Renal cortex interstitium (tissue), 11 donors: Measurements from ENCODE around the gene NEUROD2. TPM values are rescaled to one million over a fixed set of nuclear protein-coding genes. Genes with fewer than 3 reads are reported as not detected.

Experiments used
- DNase-seq, 11 donors: peaks; one replicate each; pipeline ENCODE4 v3.0.0-alpha.2; 2013; ENCODE audit warnings: low read depth in 9 of 11, low spot score in 4 of 11; ENCODE audit errors: extremely low read depth in 1 of 11
- polyA plus RNA-seq, 3 donors: library from polyadenylated mRNA; unstranded; fragments of 120-200 nt; gene quantifications; one replicate each; pipeline ENCODE4 v1.2.1, GENCODE V29; 2013; ENCODE audit not compliant: insufficient read length in 3 of 3

The NEUROD2 gene
- polyA plus RNA-seq, 3 donors: 0.03 to 0.09 (median 0.05) TPM

DNA sequence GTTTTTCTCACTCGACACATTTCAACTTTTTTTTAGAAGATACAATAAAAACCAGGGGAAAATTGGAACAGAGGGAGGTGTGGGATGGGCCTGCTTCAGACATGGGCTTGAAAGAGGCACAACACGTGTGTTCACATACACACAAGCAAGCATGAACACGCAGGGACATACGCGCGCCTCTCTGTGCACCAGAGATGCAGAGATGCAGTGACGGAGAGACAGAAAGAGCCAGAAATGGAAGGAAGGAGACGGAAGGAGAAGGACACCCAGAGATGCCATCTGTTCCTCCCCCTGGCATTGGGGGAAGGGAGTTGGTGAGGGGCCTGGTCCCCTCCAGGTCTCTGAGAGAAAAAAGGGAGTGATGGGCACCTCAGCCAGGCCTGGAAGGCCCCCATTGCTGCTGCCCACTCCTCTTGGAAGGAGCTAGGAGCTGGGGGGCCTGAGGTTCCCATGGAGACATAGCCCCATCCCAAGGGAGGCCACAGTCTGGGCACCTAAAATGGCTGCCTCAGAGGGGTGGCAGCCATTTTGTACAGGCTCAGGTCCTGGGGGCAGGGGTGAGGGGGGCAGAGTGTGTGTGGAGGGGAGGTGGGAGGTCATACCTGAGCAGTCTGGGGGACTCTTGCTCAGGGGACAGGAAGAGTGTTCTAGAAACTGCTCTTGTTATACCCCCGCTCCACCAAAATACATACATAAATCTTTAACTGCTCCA lies 3.8 kb upstream of the NEUROD2 start:
- no peak for DNase-seq

GRCh38 chr17:39609416-39610025 lies 1.8 kb upstream of the NEUROD2 start:
- DNase-seq: no peak

DNA sequence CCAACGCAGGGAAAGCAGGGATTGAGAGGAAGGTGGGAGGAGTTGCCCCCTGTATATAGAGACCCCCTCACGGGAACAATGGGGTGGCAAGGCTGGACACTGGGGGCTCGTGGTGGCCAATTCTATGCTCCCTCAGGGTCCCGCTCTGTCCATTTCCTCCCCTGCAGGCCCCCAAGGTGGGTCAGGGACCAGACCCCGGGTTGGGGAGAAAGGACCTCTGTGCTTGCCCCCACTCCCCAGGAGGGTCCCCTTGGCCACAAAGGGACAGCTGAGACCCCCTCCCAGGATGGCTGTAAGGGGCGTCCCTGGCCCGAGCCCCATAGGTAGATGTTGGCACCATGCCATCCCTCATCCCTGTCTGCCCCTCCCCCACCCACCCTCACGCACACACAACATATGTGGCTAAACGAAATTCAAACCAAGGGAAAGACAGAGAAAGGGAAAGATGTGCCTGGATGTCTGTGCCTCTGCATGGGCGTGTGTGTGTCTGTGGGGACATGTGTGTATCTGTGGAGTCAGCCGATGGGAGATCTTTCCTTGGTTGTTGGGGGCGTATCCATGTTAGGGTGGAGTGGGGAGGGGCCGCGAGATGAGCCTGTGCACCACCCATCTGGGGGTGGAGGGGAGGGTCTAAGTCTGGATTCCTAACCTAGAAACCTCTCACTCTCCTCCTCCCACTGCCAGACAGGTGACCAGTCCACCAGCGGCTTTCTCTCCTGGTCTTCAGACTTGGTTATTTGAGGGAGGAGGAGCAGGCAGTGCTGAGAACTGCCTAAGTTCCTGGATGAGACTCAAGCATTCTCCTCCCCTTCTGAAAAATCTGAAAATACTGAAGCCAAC lies 642 bp upstream of the NEUROD2 start:
- DNase-seq: no peak

DNA sequence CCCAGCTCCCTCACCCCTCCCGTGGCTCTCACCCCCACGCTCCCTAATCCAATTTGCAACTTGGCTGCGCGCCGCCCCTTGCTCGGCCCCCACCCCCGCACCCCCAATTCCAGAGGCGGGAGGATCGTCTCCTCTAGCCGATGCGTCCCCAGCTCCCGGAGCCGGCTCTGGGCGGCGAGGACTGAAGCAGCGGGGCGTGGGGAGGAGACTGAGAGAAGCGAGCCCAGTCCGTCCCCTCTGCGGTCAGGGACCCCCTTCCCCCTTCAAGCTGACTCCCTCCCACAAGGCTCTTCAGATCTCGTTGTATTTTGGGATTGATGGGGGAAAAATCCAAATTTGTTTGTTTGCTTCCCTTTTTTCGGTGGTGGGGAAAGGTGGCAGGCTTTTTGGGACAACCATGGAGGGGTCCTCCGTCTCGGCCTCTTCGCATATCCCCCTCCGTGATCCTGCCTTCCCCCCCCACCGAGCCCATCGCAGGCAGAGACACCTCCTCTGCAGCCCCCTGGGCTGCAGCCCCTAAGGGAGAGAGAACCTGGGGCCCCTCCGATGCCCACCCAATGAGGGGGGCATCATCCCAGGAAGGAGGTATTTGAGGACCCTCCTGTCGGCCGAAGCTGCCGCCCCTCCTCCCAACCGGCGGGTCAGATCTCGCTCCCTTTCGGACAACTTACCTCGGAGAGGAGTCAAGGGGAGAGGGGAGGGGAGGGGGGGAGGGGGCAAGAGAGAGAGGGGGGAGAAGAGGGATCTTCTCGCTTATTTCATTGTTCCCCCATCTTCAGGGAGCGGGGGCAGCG lies 466 bp downstream of the NEUROD2 start:
- DNase-seq: no peak

GRCh38 chr17:39606434-39607056 lies 1.2 kb downstream of the NEUROD2 start:
- no peak for DNase-seq

DNA sequence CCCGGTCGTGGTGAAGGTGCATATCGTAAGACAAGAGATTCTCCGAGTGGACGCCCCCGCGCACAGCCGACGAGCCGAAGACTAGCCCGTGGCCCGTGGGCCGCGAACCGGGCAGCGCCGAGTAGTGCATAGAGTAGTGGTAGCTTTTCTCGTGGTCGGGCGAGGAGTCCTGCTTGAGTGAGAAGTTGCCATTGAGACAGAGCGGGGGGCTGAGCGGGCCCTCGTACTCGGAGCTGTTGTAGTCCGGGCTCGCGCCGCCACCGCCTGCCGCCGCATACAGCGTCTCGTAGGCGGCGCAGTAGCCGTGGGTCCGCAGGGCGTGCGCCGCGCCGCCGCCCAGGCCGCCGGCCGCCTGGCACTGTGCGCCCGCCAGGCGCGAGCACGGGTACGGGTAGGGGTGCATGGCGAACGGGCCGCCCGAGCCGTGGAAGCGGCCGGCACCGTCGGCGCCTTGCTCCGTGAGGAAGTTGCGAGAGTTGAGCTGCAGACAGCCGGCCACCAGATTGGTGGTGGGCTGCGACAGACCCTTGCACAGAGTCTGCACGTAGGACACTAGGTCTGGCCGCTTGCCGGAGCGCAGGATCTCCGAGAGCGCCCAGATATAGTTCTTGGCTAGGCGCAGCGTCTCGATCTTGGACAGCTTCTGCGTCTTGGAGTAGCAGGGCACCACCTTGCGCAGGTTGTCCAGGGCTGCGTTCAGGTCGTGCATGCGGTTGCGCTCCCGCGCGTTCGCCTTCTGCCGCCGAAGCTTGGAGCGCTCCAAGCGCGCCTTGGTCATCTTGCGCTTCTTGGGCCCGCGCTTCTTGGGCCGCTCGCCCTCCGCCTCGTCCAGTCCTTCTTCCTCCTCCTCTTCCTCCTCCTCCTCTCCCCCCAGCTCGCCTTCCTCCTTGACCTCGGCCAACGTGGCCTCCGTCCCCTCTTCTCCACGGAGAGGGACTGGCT lies 2.0 kb downstream of the NEUROD2 start:
- DNase-seq: no peak

GRCh38 chr17:39604911-39605491 lies 2.7 kb downstream of the NEUROD2 start:
- no peak for DNase-seq

DNA sequence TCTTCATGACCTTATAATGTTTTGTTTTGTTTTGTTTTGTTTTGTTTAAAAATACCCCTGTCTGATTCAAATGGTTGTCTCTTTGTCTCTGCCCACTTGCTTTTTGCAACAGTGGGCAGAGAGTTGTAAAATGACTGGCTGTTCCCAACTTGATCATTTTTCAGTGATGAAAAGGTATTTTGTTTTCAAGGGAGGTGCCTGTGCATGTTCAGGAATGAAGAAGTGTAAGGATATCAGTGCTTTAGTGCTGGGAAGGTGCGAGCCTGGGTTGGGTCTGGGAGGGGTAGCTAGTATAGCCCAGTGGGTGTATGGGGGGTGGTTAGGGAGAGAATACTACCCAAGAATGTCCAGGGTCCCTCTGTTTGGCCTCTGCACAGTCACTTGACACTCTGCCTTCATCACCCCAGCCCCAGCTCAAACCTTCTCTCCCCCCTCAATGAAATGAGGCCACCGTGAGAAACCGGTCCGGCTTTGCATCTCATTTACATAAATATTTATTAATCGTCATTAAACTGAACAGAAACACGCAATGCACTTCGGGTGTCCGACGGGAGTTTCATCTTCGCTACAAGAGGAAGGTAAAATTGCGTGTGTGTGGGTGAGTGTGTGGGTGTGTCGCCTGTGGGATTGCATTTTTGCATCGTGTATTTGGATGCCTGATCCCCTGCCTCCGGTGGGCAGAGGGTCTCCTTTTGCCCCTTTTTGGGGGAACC lies 4.3 kb downstream of the NEUROD2 start:
- no peak for DNase-seq

DNA sequence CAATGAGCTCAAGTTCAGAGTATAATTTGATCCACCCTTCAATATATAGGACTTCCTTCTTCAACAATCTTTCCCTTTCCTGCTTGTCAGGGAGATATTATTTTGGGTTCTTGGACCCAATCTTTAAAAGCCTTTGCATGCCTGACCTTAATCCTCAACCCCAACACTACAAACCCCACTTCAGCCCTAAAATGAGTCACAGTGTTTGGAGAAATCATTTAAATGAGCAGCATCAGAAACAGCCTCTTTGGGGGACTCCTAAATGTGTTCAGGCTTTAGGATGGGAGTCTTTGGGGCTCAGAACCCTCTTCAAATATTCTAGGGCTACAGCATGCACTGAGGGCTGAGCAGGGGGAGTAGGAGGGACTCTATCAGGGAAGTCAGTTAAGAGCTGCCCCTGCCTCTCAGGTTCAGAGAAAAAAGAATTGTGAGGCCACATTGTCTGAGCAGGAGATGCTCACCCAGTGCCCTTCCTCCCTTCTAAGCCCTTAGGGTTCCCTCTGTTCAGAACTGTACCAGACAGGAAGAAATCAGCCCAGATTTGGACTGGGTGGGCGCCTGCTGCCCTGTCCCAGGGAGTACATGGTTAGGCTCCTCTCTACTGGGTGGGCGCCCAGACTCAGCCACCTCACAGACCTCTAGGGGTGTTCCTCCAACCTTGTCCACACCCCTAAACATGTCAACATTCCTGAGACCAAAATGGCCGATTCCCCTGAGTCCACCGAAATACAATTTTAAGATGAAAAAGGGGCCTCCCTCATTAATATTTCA lies 5.0 kb downstream of the NEUROD2 start:
- DNase-seq: no peak

GRCh38 chr17:39601758-39602532 lies 5.8 kb downstream of the NEUROD2 start:
- DNase-seq: no peak

GRCh38 chr17:39600997-39601597 lies 6.6 kb downstream of the NEUROD2 start:
- DNase-seq: no peak

- no peak for DNase-seq
Observed at GRCh38 chr17:39600288-39600996, 7.3 kb downstream of the NEUROD2 start.

DNA sequence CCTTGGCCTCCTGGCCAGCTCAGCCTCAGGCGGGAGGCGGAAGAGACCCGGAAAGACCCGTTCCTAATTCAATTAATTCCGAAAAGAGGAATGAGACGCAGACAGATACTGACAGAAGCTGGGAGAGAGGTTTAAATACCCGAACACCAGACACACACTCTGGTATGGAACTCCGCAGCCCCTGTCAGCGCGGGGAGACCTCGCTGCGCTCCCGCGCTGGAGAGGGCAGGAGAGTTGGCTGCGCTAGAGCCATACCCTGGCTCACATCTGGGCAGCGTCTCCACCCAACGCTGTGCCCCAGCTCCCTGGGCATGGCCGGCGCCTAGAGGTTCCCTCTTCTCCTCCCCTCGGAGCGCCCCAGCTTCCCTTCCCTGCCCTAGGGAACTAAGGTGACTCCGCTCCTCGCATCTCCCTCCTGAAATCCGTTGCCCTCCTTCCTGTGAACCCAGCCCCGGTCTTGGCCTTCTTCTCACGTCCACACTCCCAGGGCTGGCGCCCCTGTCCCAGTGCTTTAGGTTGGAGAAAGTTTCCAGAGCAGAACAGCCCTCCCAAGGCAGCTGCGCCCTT lies 8.0 kb downstream of the NEUROD2 start:
- DNase-seq: no peak

DNA sequence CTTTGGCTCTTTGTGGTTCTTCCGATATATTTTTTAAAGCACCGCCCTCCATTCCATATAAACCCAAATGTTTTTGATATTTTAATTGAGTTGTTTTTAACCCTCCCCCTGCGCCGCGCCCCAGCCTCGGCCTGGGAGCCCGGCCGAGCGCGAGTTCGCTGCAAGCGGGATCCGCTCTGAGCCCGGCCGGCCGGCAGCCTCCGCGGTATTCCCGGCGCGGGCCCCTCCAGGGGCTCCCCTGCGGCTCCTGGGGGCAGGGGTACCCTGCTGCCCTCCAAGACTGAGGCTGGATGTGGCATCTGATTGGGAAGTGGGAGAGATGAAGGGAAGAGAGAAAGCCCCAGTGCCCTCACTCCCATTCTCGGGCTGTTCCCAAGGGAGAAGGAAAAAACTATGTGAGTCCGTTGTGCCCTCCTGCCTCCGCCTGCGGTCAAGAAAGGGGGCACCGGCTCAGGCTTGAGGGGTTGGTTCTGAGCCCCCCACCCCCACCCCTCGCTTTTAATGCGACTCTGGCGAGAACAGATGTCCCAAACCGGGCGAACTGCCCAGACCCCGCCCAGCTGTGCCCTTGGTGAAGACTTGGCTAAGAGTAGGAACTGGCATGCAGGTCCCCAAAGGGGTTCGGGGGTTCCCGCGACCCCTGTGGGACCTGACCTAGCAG lies 8.6 kb downstream of the NEUROD2 start:
- DNase-seq: no peak
